ENCODE data around the gene PRAMEF1.
"Not testable (repeated sequence)": the region's sequence is repeated elsewhere in the genome, so short reads cannot be mapped to it uniquely, and the experiment has no call there.

Gene PRAMEF1

DNA sequence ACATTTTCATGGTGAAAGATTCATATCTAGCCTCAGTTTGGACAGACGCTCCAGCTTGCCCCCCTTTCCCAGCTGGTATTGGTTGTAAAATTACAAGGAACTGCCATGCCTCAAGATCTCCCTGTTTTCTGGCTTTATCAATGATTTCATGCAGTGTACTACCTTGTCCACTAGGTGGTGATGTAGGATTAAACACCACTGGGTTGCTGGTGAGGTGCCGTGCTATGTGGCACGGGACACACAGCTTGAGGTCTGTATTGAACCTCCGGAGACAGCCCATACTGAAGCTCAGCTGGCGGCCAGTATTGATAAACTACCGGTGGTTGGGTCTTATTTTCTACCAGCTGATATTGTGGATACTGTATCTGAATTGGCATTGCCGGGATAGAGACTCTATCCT is 7.4 kb upstream of the PRAMEF1 start:
- not testable (repeated sequence) for H3K9me2 ChIP-seq (replicated peaks; ENCODE audit: low read depth, low read length); H3K36me3 ChIP-seq (ENCODE audit: insufficient read depth, low read length); H3K27me3 ChIP-seq (ENCODE audit: insufficient read depth, low read length, poor library complexity, severe bottlenecking); H3F3A ChIP-seq (ENCODE audit: low read depth); H3K9ac ChIP-seq (ENCODE audit: low read depth, low read length, poor library complexity, severe bottlenecking); H2AFZ ChIP-seq (ENCODE audit: low read length); H3K4me2 ChIP-seq (ENCODE audit: low read depth, low read length, poor library complexity, severe bottlenecking); H3K9me3 ChIP-seq (ENCODE audit: insufficient read depth, low read depth, low read length); H4K20me1 ChIP-seq (ENCODE audit: insufficient read depth, low read length, poor library complexity, severe bottlenecking); H3K4me3 ChIP-seq (ENCODE audit: low read length, poor library complexity, severe bottlenecking); H3K79me2 ChIP-seq (ENCODE audit: insufficient read depth, low read length); H3K4me1 ChIP-seq (ENCODE audit: insufficient read depth, low read length, poor library complexity, severe bottlenecking)
- TF ChIP-seq, protein P1, sequence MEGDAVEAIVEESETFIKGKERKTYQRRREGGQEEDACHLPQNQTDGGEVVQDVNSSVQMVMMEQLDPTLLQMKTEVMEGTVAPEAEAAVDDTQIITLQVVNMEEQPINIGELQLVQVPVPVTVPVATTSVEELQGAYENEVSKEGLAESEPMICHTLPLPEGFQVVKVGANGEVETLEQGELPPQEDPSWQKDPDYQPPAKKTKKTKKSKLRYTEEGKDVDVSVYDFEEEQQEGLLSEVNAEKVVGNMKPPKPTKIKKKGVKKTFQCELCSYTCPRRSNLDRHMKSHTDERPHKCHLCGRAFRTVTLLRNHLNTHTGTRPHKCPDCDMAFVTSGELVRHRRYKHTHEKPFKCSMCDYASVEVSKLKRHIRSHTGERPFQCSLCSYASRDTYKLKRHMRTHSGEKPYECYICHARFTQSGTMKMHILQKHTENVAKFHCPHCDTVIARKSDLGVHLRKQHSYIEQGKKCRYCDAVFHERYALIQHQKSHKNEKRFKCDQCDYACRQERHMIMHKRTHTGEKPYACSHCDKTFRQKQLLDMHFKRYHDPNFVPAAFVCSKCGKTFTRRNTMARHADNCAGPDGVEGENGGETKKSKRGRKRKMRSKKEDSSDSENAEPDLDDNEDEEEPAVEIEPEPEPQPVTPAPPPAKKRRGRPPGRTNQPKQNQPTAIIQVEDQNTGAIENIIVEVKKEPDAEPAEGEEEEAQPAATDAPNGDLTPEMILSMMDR (conservative IDR thresholded peaks at IDR 0.05; ENCODE audit: low read length) = peak; percentile 40

DNA sequence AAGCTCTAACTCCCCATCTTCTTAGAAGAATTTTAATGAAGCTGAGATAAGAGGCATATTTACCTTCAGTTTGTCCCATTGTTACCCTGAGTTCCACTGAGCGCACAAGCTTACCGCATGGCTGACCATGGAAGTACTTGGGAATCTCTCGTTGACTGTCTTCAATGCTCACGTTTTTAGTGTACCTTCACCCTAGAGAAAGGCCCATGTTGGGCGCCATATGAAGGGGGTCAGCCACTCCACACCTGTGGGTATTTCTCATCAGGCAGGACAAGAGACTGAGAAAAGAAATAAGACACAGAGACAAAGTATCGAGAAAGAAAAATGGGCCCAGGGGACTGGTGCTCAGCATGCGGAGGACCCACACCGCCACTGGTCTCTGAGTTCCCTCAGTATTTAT is 6.5 kb upstream of the PRAMEF1 start:
- not testable (repeated sequence) for H2AFZ ChIP-seq (ENCODE audit: low read length); H3K9me2 ChIP-seq (replicated peaks; ENCODE audit: low read depth, low read length); H4K20me1 ChIP-seq (ENCODE audit: insufficient read depth, low read length, poor library complexity, severe bottlenecking); H3K79me2 ChIP-seq (ENCODE audit: insufficient read depth, low read length); H3K27me3 ChIP-seq (ENCODE audit: insufficient read depth, low read length, poor library complexity, severe bottlenecking); H3K9ac ChIP-seq (ENCODE audit: low read depth, low read length, poor library complexity, severe bottlenecking); H3K36me3 ChIP-seq (ENCODE audit: insufficient read depth, low read length); H3K4me1 ChIP-seq (ENCODE audit: insufficient read depth, low read length, poor library complexity, severe bottlenecking); H3K4me2 ChIP-seq (ENCODE audit: low read depth, low read length, poor library complexity, severe bottlenecking); H3K4me3 ChIP-seq (ENCODE audit: low read length, poor library complexity, severe bottlenecking); H3K9me3 ChIP-seq (ENCODE audit: insufficient read depth, low read depth, low read length); H3F3A ChIP-seq (ENCODE audit: low read depth)

DNA sequence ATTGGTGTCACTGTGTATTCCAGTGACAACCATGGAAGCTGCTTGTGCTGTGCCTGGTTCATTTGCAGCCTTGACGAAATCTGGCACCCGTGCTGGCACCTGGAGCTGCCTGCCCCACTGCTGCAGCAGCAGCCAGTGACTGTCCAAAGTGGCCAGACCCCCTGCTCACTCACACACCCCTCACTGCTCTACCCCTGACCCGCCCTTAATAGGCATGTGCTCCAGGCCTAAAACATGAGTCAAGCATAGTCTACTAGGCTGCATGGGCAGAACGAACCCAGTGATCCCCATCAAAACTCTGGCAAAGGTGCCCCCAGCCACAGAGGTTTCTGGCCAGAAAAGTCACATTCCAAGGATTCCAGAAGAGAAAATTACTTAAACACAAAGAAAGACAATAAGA is 7.7 kb downstream of the PRAMEF1 start:
- no peaks in the 10 kb centered on the region for H3K4me1 ChIP-seq (ENCODE audit: insufficient read depth, low read length, poor library complexity, severe bottlenecking)
- H3K27me3 ChIP-seq (ENCODE audit: insufficient read depth, low read length, poor library complexity, severe bottlenecking) = no peaks in the 10 kb centered on the region
- no peak overlapping the region for H3K9ac ChIP-seq (ENCODE audit: low read depth, low read length, poor library complexity, severe bottlenecking)
- H3K36me3 ChIP-seq (ENCODE audit: insufficient read depth, low read length) = no peaks in the 10 kb centered on the region
- H3K4me3 ChIP-seq (ENCODE audit: low read length, poor library complexity, severe bottlenecking) = no peak overlapping the region
- H3K9me3 ChIP-seq (ENCODE audit: insufficient read depth, low read depth, low read length) = no peaks in the 10 kb centered on the region
- no peaks in the 10 kb centered on the region for H3K9me2 ChIP-seq (replicated peaks; ENCODE audit: low read depth, low read length)
- no peaks in the 10 kb centered on the region for H3F3A ChIP-seq (ENCODE audit: low read depth)
- H4K20me1 ChIP-seq (ENCODE audit: insufficient read depth, low read length, poor library complexity, severe bottlenecking) = no peaks in the 10 kb centered on the region
- TF ChIP-seq, protein P1 (conservative IDR thresholded peaks at IDR 0.05; ENCODE audit: low read length) = no peak
- no peak for TF ChIP-seq EZH2phosphoT487 (IDR thresholded peaks at IDR 0.05; ENCODE audit: borderline replicate concordance)
- no peak overlapping the region for H2AFZ ChIP-seq (ENCODE audit: low read length)
- no peak overlapping the region for H3K4me2 ChIP-seq (ENCODE audit: low read depth, low read length, poor library complexity, severe bottlenecking)
- H3K79me2 ChIP-seq (ENCODE audit: insufficient read depth, low read length) = no peaks in the 10 kb centered on the region

DNA sequence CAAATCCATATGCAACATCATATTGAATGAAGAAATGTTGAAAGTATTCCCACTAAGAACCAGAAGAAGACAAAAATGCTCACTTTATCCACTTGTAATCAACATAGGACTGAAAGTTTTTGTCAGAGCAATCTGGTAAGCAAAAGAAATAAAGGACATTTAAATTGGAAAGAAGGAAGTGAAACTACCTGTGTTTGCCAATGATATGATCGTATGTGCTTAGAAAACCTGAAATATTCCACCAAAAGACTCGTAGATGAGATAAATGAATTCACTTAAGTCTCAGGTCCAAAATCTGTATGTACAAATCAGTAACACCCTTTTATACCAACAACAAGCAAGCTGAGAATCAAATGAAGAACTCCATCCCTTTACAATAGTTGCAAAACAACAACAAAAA is 8.5 kb downstream of the PRAMEF1 start:
- TF ChIP-seq EZH2phosphoT487 (IDR thresholded peaks at IDR 0.05; ENCODE audit: borderline replicate concordance) = no peak
- TF ChIP-seq, protein P1 (conservative IDR thresholded peaks at IDR 0.05; ENCODE audit: low read length) = no peak
- no peak overlapping the region for H3K4me3 ChIP-seq (ENCODE audit: low read length, poor library complexity, severe bottlenecking)
- no peak overlapping the region for H3K9ac ChIP-seq (ENCODE audit: low read depth, low read length, poor library complexity, severe bottlenecking)
- H3F3A ChIP-seq (ENCODE audit: low read depth) = no peaks in the 10 kb centered on the region
- no peaks in the 10 kb centered on the region for H3K9me3 ChIP-seq (ENCODE audit: insufficient read depth, low read depth, low read length)
- no peaks in the 10 kb centered on the region for H3K4me1 ChIP-seq (ENCODE audit: insufficient read depth, low read length, poor library complexity, severe bottlenecking)
- no peaks in the 10 kb centered on the region for H3K9me2 ChIP-seq (replicated peaks; ENCODE audit: low read depth, low read length)
- no peaks in the 10 kb centered on the region for H3K79me2 ChIP-seq (ENCODE audit: insufficient read depth, low read length)
- H3K27me3 ChIP-seq (ENCODE audit: insufficient read depth, low read length, poor library complexity, severe bottlenecking) = no peaks in the 10 kb centered on the region
- H2AFZ ChIP-seq (ENCODE audit: low read length) = no peak overlapping the region
- no peaks in the 10 kb centered on the region for H4K20me1 ChIP-seq (ENCODE audit: insufficient read depth, low read length, poor library complexity, severe bottlenecking)
- H3K4me2 ChIP-seq (ENCODE audit: low read depth, low read length, poor library complexity, severe bottlenecking) = no peak overlapping the region
- H3K36me3 ChIP-seq (ENCODE audit: insufficient read depth, low read length) = no peaks in the 10 kb centered on the region

All from Loucy (cell line).